SK-N-SH (cell line): ENCODE measurements around the gene CTBP2.

Experiments used
- CTCF ChIP-seq: fragments of 200-600 bp; sonication (generic); IDR thresholded peaks from 2 replicates; pipeline ENCODE4 v1.6.1; 2017; ENCODE audit warnings: antibody characterized with exemption, mild to moderate bottlenecking, moderate library complexity
- MXI1 ChIP-seq: IDR thresholded peaks from 2 replicates; pipeline ENCODE4 v1.6.1; 2012; ENCODE audit warnings: mild to moderate bottlenecking, low read depth, low read length, improper control_type of control experiment
- POLR2AphosphoS5 ChIP-seq: IDR thresholded peaks from 2 replicates; pipeline ENCODE4 v1.6.1; 2012; ENCODE audit warnings: low read depth, low read length
- RFX5 ChIP-seq: IDR thresholded peaks from 2 replicates; pipeline ENCODE4 v1.6.1; 2012; ENCODE audit warnings: mild to moderate bottlenecking, improper control_type of control experiment, low read length
- TF ChIP-seq, protein P1 (sequence below): IDR thresholded peaks from 2 replicates; pipeline ENCODE4 v1.4.0; 2012; ENCODE audit warnings: low read depth

DNA sequence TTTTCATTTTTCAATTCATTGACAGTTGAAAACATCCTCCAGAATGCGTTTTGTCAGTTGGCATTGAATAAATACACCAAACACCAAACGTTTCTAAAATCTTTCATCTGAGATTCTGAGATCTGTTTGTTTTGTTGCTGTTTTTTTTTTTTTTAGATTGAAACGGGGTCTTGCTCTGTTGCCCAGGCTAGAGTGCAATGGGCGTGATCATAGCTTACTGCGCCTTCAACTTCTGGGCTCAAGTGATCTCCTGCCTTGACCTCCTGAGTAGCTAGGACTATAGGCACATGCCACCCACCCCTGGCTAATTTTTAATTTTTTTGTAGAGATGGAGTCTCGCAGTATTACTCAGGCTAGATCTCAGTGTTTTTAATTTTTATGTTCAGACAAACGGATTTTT is 187.7 kb downstream of the CTBP2 start:
- no peak for TF ChIP-seq POLR2AphosphoS5
- TF ChIP-seq RFX5, result no peak
- TF ChIP-seq, protein P1, sequence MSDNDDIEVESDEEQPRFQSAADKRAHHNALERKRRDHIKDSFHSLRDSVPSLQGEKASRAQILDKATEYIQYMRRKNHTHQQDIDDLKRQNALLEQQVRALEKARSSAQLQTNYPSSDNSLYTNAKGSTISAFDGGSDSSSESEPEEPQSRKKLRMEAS, result no peak
- no peak for TF ChIP-seq CTCF
- no peak for TF ChIP-seq MXI1
